GM19351 (cell line): ENCODE results near the gene ORM2.

Experiments used
- ATAC-seq: cut with Tn5 transposase; IDR thresholded peaks from one replicate; pipeline ENCODE4 v1.9.1; 2021; ENCODE audit warnings: mild to moderate bottlenecking, moderate library complexity; ENCODE audit not compliant: unreplicated experiment

Gene ORM2

DNA sequence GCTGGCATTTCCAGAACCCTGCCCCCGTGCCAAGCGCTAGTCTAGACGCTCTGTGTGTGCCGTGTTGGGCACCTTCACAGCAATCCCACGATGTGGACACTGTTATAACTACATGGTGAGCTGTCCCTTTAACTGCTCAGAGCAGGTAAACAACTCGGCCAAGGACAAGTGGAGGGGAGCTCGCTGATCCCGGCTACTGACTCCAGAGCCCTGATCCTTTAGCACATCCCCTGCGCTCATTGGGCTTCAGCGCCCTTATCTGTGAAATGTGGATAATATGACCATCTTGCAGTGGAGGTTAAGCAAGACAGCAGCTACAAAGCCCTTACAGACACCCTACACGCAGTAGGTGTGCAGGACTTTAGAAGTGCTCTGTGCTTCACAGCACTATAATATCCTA, 16.5 kb downstream of the ORM2 start:
- no peak for ATAC-seq

DNA sequence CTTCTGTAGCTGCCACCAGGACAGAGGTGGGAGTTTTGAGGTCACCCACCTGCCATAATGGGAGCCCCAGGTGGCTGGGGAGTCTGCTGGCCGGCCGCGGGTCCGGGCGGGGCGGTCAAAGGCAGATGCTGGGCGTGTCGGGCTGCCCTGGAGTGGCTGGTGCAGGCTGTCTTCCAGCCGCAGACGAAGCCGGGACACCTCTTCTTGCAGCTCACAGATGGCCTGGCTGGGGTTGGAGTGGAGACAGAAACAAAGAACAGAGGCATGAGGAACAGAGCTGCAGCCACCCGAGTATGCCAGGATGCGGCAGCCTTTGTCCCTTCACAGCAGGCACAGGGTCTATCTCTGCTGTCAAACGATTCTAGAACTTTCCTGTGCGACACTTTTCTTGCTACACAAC, 18.0 kb downstream of the ORM2 start:
- ATAC-seq: no peak

DNA sequence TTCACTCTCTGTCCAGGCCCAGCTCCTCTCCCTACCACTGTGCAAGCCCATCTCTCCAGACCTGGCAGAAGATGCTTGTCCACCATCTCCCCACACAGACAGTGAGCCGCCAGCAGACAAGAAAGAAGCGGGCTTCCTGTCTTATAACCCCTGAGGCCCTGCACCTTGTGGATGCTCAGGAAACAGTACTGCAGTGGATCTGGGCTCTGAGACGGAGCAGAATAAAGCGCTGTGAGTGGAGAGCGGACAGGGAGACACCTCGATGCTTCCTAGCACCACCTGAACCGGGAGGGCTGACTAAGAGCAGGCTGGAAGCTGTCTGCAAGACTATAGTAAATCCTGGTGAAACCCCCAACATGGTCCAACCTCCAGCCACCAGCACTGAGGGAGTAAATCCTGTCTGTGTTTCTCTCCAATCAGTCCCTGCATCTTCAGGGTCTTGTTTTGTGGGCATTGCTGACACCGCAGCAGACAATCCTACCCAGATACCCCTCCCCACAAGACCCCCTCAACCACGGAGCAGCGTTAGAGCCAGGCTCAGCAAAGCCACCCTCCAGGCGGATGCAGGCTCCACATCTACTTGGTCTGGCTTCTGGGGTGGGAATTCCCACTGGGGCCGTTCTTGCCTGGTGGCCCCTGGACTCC, 18.7 kb downstream of the ORM2 start:
- no peak for ATAC-seq

DNA sequence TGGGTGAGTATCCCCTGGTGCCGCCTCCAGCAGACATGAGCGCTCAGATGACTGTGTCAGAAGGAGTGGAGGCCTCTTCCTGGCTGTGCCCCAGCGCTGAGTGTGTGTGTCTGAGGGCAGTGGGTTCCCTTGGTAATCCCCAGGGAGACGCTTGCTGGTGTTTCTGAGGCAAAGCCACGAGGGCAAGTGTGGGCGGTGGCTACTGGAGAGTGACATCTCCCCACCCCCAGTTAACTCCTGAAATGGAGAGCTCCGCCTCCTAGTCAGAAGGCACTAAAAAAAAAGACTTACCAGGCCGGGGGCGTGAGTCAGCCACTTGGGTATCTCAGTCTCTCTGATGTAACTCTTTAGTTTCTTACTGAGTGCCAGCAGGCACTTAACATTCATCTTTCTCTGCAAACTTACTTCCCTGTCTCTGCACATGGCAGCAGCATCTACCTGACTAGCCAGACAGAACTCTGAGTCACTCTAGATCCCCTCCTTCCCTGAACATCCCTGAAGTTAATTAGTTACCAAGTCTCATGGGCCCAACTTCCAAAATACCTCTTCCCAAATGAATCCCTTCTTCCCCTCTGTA, 19.3 kb downstream of the ORM2 start:
- peak; percentile 84 for ATAC-seq

DNA sequence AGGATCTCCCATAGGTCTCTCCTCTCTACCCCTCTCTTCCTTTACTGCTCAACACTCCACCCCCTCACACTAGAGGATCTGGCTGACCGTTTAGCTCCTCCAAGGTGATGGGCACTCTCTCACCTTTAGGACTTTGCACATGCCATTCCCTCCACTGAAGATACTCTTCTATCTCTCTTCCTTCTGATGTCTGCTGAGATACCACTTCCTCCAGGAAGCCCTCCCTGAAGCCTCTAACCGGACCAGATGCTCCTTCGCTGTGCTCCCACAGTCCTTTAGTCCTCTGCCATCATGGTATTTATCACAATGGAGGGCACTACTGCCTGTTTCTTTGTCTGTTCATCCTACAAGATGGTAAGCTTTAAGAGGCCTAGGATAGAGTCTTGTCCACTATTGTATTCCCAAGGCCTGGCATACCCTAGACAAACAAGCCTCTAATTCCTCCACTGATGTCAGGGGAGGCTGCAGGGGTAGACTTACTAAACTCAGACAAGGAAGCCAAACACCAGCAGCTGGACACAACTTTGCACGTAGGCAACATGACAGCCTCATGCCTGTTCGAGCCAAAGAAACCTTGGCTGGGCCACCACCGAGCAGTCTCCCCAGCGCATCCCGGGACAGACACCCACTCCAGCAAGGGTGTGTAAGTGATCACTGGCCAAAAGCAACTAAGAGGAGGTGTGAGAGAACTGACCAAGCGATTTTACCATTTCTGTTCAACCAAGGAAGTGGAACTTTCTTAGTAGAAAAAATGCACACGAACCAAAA, 20.2 kb downstream of the ORM2 start:
- no peak for ATAC-seq

DNA sequence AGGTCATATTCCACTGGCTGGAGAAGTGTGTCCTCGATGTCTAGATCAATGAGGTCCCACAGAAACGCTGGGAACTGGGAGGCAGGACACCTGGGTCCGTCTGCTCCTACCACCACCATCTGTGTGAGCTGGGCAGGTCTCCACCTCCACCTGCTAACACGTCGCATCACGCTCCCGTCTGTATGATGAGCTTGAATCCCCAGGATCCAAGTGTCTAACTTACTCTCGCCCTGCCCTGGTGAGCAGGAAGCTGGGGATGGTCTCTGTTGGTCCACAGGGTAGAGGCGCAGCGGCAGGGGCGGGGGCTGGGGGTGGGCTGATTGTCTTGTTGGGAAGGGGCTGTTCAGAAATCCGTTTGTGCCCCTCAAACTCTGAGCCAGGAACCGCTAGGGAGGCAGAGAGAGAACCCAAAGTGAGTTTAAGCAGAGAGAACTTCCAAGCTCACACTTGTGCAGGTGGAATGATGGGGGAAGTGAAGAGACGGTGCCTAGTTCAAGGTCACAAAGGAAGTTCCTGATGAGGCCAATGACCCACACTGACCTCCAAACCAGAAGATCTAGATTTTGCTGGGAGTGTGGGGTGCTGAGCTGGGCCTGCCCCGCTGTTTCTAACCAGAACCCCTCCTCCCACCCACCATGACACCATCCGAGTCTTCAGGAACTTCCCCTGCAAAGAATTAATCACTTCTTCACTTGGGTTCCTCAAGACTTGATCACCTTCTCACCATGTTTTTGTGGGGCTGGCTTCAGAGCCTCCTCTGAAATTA, 21.1 kb downstream of the ORM2 start:
- no peak for ATAC-seq

DNA sequence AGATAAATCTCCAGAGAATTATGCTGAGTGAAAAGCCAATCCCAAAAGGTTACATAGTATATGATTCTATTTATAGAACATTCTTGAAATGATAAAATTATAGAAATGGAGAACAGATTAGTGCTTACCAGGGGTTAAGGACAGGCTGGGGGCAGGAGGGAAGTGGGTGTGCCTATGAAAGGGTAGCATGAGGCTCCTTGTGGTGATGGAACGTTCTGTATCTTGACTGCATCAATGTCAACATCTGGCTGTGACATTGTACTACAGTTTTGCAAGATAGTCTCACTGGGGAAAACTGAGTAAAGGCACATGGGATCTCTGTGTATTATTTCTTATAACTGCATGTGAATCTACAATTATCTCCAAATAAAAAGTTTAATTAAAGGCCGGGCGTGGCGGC, 22.3 kb downstream of the ORM2 start:
- no peak for ATAC-seq

DNA sequence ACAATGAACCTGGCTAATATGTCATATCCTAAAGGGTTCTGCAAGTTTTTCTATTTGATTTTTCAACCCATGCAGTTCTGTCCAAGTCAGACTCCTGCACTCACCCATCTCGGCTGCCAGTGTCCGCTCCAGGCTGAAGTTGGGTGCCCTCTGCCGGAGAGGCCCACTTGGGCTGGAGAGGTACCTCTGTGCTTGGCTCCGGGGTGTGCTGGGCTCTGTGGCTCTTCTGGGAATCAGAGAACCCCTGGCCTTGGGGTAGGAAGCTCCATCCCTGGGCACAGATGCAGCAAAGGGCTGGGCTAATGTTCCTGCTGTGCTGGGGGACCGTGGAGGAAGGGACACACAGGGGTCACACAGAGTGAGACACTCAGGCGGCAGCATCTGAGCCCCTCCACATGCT, 26.2 kb downstream of the ORM2 start:
- no peak for ATAC-seq

DNA sequence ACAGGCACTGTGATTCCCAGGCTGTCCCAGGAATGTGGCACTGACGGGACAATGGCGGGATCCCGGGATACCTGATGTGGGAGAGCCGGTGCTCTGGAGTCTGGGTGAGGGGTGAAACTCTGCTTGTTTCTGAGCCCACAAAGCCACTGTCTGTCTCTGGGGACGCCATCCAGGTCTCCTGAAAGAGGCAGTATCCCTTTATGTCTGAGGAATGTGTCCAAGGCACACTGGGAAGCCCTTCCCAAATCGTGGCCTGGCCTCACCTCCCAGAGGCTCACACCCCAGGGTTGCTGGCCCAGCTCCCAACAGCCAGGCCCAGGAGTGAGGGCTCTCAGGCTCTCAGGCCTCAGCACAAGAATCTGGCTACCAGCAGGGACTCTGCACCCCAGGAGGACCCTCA, 27.1 kb downstream of the ORM2 start:
- no peak for ATAC-seq

DNA sequence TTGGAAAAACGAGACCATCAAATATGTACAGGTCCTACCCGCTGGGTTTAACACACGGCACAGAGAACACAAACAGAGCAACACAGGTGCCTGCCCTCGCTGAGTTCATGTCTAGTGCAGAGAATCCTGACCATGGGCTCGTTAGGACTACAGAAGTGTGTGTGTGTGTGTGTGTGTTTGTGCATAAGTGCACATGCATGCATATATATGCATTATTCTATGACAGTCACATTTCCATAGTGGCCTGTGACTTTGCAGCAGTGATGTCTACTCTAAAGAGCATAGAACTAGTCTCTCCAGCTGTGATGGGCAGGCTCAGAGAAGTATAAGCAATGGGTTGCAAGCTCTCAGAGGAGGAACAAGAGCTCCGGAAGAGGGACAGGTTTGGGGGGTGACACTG, 27.7 kb downstream of the ORM2 start:
- ATAC-seq: no peak

DNA sequence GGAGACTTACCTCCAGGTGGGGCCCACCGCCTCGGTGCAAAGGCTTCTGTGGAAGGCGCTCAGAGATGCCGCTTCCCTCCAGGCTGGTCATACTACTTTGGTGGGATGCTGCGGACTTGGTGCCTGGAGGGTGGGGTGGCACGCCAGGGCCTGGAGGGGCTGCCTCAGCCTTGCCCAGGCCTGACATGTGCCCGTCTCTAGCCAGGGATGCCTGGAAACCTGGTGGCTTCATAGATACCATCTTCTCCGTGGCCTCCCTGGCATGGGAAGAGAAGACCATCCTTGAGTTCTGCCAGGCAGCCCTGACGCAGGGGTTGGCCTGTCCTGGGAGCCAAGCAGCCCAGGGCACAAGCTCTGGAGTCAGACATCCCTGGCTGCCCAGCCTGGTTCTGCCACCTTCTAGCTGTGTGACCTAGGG, 28.3 kb downstream of the ORM2 start:
- ATAC-seq: no peak

DNA sequence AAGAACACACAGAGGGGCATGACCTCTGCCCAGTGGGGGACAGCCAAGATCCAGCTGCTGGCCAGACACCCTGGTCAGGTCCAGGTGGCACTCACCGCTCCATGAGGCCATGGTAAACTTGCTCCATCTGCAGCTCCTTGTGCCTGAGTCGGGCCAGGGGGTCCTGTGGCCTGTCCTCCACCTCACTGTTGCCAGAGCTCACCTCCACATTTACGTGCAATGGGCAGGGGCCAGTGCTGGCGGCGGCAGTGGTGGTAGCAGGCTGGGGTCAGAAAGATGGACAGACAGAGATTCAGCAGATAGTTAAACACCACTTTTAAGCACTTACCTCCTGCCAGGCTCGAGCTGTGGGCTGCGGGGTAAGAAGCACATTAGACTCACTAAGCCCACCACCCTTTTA, 30.1 kb downstream of the ORM2 start:
- ATAC-seq: no peak

DNA sequence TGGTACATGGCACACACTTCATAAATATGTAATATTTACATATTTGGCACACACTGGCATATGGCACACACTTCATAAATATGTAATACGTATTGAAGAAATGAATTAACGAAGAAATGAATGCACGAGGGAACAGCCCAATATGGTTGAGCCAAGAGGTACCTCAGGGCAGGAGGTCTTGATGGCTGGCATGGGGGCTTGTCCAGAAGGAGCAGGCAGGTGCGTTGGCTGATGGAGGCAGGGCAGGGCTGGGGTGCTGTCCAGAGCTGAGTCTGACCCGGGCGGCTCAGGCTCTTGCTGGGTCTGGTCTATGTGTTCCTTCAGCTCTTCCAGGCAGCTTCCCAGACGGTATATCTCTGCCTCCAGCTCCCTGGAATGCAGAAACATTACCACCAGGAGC, 31.9 kb downstream of the ORM2 start:
- no peak for ATAC-seq

DNA sequence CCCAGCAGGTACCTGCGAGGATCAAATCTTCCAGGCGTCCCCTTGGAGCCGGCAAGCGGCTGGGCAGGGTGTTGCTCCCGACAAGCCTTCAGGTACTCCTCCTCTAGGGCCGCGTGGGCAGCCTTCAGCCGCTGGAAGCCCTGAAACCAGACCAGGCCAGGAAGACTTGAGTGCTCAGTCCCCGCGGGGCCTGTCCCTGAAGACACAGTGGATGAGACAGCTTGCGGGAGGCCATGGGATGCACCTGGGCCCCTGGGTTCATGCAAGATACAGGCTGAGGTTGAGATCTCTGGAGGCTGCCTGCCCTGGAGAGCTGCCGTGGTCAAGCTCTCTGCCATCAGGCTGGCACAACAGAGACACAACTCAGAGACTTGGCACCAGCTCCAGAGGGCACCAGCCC, 32.7 kb downstream of the ORM2 start:
- ATAC-seq: no peak

DNA sequence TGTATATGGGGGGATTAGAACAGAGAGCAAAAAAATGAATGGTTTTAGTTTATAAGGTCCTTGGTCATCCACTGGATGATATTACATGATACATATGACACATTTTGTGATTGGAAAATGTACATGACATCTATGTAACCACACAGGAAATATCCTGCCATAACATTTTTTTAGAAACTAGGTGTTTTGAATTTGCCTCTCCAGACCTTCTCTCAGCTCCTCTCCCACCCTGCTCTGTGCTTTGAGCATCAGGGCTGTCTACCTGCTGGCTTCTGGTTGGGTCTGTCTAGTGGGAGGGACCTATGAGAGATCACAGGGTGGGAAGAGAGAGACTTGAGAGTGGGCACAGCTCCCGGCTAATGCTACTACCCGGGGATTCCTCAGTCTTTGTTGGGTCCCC, 33.8 kb downstream of the ORM2 start:
- no peak for ATAC-seq

DNA sequence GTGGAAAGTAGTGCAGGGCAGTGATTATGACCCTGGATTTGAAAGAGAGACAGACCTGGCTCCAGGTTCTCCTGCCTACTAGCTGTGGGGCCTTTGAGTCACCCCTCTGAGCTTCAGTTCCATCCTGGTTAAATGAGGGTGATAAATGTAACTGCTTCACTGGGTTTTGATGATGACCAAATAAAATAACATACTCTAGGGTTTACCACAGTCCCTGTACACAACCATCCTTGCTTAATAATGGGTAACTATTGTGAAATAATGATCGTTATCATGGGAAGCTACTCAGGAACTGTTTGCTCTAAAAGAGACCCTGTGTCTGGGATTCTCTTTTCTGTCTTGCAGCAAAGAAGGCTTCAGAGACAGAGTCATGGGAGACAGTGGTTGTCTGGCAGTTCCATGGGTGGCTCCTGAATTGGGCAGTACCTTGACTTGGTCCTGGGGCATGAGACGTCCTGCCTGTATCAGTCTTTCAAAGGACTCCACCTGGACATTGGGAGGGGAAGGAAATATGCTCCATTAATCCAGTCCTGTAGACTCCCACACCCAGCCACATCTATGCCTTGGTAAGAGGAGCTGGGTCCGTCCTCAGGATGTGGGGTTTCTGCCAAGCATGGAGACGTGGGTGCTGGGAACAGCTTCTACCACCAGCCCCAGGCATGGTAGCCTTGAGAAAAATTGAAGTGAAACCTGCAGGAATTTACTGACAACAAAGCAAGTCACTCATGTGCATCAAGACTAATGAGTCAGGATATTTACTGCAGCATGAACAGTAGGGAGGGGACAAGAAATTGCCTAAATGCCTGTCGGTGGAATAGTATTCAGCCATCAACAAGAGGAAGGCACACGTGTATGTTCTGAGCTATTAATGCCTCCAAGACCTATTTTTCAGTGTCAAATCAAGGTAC, 34.7 kb downstream of the ORM2 start:
- ATAC-seq: no peak

DNA sequence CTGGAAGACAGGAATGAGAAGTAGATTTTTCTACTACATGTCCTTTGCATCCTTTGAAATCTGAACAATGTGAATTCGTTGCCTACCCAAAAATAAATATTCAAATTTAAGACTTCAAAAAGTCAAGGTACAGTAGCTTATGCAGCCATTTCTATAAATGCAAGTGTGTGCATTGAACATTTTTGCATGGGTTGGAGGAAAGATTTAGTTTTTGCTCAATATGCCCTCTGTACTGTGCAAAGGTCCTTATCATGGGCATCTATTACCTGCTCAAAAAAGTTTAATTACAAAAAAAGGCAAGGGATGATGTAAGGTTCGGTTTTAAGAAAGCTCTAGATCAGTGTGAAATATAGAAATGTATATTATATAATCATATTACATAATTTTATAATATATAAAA, 35.5 kb downstream of the ORM2 start:
- no peak for ATAC-seq

DNA sequence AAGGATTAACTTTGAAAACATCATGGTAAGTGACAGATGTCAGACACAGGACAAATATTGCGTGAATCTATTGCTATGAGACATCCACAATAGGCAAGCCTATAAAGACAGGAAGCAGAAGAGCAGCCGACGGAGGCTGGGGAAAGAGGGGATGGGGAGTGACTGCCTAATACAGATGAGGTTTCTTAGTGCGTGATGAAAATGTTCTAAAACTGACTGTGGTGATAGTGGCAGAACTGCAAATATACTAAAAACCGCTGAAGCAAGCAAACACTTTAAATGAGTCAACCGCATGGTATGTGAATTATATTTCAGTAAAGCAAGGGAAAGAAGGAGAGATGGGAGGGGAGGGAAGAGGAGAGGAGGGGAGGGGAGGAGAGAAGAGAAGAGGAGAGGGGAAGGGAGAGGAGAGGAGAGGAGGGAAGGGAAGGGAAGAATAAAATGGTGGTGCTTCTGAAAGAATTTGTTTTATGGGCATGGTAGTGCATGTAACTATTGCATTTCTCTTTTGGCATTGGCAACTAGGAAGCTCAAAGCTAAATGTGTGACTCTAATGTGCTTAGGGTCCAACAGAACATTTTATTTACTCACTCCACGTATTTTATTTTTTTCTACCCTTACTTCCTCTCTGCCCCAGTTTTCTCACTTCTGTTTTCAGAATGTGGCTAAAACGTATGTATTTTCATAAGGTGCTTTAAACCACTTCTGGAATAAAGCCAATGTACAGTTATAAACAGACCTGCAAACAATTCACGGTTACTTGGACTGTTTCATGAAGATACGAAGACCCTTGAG, 36.9 kb downstream of the ORM2 start:
- peak; percentile 58 for ATAC-seq

DNA sequence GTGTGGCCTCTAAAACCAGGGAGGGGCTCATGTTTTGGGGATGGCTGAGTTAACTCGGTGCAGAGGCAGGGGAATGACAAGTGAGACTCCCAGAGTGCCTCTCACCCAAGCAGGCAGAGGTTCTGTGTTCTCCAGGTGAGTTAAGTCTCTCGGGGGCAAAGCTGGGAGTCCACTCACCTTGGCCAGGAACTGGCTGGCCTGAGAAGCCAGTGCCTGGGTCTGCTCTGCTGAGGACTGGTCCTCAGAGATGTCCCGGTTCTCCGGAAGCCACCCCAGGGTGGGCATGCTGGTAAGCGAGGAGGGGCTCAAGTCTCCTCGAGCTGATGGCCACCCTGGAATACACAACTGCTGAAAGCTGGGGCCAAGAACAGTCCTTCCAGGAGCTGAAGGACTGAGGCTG, 37.7 kb downstream of the ORM2 start:
- ATAC-seq: no peak
